GM23248 (cell line): ENCODE results near the gene CDK15.

Source experiments
- EZH2 ChIP-seq: fragments of 200-600 bp; sonication (generic); IDR thresholded peaks from 2 replicates; pipeline ENCODE4 v1.6.1; 2018; ENCODE audit warnings: antibody characterized with exemption, mild to moderate bottlenecking; ENCODE audit not compliant: insufficient read depth, poor library complexity, severe bottlenecking
- EZH2phosphoT487 ChIP-seq: fragments of 200-600 bp; sonication (generic); IDR thresholded peaks from 2 replicates; pipeline ENCODE4 v1.6.1; 2018; ENCODE audit warnings: antibody characterized with exemption, moderate library complexity, mild to moderate bottlenecking, low read depth; ENCODE audit not compliant: insufficient read depth

- TF ChIP-seq EZH2phosphoT487 (no peak), EZH2 (no peak)
Measured at GRCh38 chr2:201860636-201861066, 54.3 kb downstream of the CDK15 start.
